ENCODE measurements around the gene KIAA0825. TPM values are rescaled to one million over a fixed set of nuclear protein-coding genes. Genes with fewer than 3 reads are reported as not detected.

The KIAA0825 gene
- total RNA-seq, 1 donor from 2014 or later, result 0.92 TPM

DNA sequence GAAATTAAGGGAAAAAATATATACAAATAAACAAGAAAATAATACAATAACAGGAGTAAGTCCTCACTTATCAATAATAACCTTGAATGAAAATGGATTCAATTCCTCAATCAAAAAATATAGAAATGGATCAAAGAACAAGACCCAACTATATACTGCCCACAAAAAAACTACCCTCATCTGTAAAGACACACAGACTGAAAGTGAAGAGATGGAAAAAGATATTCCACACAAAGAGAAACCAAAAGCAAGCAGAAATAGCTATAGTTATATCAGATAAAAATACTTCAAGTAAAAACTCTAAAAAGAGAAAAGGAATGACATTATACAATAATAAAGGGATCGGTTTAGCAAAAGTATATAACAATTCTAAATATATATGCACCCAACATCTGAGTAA is 66.5 kb downstream of the KIAA0825 start:
- no peak overlapping the region for H3K4me3 ChIP-seq (ENCODE audit: low read depth, low read length)
- no peak for DNase-seq (ENCODE audit: low read depth)
- TF ChIP-seq, protein P1, sequence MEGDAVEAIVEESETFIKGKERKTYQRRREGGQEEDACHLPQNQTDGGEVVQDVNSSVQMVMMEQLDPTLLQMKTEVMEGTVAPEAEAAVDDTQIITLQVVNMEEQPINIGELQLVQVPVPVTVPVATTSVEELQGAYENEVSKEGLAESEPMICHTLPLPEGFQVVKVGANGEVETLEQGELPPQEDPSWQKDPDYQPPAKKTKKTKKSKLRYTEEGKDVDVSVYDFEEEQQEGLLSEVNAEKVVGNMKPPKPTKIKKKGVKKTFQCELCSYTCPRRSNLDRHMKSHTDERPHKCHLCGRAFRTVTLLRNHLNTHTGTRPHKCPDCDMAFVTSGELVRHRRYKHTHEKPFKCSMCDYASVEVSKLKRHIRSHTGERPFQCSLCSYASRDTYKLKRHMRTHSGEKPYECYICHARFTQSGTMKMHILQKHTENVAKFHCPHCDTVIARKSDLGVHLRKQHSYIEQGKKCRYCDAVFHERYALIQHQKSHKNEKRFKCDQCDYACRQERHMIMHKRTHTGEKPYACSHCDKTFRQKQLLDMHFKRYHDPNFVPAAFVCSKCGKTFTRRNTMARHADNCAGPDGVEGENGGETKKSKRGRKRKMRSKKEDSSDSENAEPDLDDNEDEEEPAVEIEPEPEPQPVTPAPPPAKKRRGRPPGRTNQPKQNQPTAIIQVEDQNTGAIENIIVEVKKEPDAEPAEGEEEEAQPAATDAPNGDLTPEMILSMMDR (conservative IDR thresholded peaks at IDR 0.05; ENCODE audit: low read depth, low read length), result no peak

DNA sequence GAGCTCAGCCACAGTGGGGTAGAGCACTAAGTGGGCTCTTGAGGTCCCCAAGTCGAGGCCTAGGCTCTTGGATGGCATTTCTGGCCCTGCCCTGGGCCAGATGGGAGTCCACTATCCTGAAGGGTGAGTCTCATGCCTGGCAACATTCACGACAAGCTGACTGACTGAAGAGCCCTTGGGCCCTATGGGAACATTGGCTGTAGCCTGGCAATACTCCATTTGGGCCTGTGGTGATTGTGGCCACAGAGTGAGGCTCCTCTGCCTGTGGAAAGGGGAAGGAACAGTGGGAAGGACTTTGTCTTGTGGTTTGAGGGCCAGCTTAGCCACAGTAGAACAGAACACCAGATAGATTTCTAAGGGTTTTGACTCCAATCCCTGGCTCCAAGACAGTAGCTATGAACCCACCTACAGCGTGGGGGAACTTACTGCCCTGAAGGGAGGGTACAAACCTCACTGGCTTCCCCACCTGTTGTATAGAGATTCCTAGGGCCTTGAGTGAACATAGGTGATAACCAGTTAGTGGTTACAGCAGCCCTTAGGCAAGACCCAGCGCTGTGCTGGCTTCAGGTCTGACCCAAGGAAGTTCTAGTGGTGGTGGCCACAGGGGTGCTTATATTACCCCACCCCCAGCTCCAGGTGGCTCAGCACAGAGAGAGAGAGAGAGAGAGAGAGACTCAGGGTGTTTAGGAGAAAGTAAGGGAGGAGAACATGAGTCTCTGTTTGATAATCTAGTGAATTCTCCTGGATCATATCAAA is 72.4 kb downstream of the KIAA0825 start:
- TF ChIP-seq, protein P1 (conservative IDR thresholded peaks at IDR 0.05; ENCODE audit: low read depth, low read length), result no peak
- H3K4me3 ChIP-seq (ENCODE audit: low read depth, low read length), result no peak overlapping the region
- DNase-seq (ENCODE audit: low read depth), result no peak

DNA sequence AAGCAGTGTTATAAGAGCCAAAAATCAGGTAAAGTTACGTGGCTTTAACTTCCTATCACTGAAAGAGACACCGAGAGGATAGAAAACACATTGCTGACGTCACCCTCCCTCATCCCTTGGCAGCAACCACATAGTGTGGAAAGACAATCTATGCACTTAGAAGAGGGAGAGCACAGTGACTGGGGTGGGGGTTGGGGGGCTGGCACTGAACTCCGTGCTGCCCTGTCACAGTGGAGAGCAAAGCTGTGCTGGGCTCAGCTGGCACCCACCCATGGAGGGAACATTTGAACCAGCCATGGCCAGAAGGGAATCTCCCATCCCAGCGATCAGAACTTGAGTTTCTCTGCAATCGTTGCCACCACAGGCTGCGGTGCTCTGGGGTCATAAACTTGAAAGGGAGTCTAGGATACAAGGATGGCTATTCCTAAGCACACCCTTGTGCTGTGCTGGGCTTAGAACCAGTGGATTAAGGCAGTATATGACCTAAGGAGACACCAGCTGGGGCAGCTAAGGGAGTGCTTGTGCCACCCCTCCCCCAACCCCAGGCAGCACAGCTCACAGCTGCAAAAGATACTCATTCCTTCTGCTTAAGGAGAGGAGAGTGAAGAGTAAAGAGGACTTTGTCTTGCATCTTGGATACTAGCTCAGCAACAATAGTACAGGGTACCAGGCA is 73.4 kb downstream of the KIAA0825 start:
- H3K4me3 ChIP-seq (ENCODE audit: low read depth, low read length), result no peak overlapping the region
- TF ChIP-seq, protein P1 (conservative IDR thresholded peaks at IDR 0.05; ENCODE audit: low read depth, low read length), result no peak
- DNase-seq (ENCODE audit: low read depth), result no peak

DNA sequence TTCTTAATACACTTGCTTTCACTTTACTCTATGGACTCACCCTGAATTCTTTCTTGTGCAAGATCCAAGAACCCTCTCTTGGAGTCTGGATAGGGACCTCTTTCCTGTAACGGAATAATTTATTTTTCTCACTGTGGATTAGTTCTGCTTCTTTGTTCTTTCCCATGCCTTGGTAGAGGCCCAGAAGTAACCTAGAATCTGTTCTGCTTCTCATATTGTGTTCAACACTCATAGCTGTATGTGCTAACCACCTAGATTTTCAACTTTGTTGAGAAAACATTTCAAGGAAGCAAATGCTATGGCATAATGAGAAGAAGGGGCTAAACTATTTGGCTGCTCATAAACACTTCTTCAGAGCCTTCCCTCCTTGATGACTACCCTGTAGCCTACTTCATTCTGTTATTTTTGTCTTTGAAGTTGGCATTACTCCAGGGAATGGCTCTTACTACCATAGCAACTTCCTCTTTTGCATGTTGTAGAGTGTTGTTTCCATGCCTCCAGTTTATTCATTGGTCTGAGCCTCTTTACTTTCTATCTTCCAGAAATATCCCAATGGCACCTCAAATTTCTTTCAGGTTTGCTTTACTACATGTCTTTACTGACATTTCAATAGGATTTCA is 74.3 kb downstream of the KIAA0825 start:
- H3K4me3 ChIP-seq (ENCODE audit: low read depth, low read length), result no peak overlapping the region
- TF ChIP-seq, protein P1 (conservative IDR thresholded peaks at IDR 0.05; ENCODE audit: low read depth, low read length), result no peak
- DNase-seq (ENCODE audit: low read depth), result no peak

DNA sequence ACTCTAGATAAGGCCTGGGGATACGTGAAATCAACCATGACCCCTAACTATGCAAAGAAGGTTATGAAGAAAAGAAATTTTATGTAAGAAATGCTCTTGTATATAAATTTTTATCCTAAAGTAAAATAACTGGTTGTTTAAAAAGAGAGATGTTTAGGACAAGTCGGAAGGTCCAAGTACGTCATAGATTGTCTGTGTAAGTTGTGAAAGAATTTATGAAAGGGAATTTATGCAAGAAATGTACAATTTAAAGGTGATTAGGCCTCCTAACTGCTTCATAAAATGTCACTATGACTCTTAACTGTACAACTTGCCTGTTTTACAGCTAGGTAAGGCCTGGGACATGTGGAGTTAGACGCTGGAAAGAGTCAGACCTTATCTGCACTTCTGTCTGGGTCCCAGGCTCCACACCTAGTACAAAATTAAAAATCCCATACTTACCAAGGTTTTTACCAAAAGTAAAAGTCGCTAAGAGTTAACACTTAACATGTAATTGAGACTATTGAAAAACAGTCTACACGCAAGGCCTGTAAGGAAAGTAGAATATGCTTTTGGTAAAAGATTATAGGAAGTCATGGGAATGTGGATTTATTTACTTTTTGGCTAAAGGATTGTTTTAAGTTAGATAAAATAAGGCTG is 77.4 kb downstream of the KIAA0825 start:
- H3K4me3 ChIP-seq (ENCODE audit: low read depth, low read length), result no peak overlapping the region
- TF ChIP-seq, protein P1 (conservative IDR thresholded peaks at IDR 0.05; ENCODE audit: low read depth, low read length), result no peak
- DNase-seq (ENCODE audit: low read depth), result no peak

DNA sequence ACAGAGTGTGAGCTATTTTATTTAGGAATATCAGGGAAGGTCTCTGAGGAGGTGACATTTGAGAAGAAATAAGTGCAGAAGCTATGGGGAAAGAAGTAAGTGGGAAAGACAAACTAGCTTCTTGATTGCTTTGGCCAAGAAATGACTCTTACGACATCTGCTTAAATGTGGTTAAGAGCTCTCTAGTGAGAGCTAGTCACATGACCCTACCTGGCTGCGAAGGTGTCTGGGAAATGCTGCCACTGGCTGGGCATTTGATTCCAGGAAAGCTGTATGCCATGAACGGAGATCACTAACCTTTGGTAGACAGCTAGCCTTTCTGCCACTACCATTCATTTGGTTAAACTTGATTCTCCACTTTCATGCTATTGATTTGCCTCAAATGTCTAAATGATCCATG is 80.1 kb downstream of the KIAA0825 start:
- no peak overlapping the region for H3K4me3 ChIP-seq (ENCODE audit: low read depth, low read length)
- DNase-seq (ENCODE audit: low read depth), result no peak
- TF ChIP-seq, protein P1 (conservative IDR thresholded peaks at IDR 0.05; ENCODE audit: low read depth, low read length), result no peak

Measured in epithelial cell of proximal tubule (primary cell).